Endothelial cell of hepatic sinusoid (primary cell): ENCODE results near the gene GRM8.
"Not testable (repeated sequence)": the region's sequence is repeated elsewhere in the genome, so short reads cannot be mapped to it uniquely, and the experiment has no call there.

ENCODE experiments used
- in situ Hi-C: cut with HindIII; loops from 2 replicates; pipeline ENCODE4 v1.10.0; 2017; ENCODE audit warnings: low sequenced_read_pairs

Gene GRM8

DNA sequence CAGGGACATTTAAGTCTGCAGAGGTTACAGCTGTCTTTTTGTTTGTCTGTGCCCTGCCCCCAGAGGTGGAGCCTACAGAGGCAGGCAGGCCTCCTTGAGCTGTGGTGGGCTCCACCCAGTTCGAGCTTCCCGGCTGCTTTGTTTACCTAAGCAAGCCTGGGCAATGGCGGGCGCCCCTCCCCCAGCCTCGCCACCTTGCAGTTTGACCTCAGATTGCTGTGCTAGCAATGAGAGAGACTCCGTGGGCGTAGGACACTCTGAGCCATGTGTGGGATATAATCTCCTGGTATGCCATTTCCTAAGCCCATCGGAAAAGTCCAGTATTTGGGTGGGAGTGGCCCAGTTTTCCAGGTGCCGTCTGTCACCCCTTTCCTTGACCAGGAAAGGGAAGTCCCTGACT lies 421.5 kb downstream of the GRM8 start:
- in situ Hi-C loops, result not testable (repeated sequence)

DNA sequence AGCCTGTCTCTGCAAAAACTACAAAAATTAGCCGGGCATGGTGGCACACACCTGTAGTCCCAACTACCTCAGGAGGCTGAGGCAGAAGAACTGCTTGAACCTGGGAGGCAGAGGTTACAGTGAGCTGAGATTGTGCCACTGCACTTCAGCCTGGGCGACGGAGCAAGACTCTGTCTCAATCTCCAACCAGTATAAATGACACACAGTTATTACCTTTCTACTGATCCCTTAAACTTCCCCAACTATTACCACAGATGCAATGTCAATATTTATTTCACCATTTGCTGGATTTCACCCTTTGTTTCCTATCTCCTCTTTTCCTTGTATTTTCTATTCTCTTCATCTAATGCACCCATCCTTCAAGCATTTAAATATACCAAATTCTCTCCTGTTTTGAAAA lies 431.8 kb downstream of the GRM8 start:
- in situ Hi-C loops, result no loop called here

DNA sequence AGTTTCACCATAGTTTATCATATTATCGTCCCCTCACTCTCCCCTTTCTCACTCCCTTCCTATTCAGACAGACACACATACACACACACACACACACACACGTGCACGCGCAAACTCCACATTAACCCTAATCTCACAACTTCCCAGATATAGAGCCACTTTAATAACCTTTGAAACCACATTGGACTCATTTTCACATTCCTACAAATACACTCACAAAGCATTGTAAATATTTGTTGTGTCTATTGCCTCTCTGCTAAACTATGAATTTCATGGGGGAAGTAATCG lies 433.6 kb downstream of the GRM8 start:
- in situ Hi-C loops, result no loop called here

DNA sequence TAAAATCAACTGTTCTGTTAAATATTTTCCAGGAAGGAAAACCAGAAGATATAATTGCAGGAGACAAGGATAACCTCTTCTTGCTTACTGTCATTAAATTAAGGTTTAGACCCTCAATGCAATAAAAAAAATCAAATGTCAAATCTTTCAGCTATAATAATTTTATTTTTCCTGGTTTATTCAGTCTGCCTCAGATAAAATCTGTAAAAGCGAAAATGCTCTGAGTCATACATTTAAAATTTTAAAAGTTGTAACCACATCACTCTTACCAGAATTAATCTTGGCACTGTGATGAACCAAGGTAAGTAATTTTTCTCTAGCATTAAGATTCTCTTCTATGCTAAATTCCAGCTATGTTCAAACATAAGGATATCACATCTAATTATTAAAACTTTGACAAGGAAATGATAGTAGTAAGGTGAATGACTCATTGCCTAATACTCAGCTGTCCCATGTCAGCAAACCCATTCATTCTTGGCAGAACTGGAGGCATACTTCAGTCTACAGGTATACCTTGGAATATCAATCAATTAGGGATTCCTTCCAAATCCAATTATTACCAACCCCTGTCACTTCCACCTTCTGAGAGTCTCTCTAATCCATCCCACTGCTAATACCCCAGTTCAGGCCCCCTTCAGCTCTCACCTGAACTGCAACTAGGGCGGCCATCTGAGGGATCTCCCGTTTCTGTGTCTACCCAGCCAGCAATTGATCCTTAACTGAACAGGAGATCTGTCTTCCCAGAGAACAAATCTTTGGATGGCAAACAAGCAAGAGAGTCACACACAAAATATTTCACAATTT lies 434.1 kb downstream of the GRM8 start:
- in situ Hi-C loops, result no loop called here

DNA sequence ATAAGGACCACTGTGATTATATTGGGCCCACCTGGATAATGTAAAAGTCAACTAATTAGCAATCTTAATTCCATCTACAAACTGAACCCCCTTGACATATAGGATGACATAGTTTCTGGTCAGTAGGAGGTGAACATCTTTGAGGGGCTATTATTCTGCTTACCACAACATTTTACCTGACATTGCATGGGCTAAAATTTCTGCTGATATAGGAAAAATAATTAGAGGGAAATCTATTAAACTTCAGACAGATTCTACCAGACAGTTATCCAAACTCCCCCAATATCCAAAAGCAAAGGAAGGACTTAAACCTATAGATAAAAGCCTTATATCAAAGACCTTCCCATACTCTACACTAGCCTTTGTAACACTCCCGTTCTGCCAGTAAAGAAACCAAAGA lies 443.6 kb downstream of the GRM8 start:
- in situ Hi-C loops, result no loop called here

DNA sequence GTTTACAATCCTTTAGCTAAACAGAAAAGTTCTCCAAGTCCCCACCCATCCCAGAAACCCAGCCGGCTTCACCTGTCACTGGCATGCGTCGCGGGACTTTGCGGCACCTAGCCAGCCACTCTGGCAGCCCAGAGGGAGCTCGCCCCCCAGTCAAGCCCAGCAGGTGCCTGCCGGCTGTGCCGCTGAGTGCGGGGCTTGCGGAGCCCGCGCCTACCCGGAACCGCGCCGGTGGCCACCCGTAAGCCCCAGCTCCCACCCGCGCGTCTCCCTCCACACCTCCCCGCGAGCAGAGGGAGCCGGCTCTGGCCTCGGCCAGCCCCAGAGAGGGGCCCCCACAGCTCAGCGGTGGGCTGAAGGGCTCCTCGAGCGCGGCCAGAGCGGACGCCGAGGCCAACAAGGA lies 446.1 kb downstream of the GRM8 start:
- in situ Hi-C loops, result no loop called here

DNA sequence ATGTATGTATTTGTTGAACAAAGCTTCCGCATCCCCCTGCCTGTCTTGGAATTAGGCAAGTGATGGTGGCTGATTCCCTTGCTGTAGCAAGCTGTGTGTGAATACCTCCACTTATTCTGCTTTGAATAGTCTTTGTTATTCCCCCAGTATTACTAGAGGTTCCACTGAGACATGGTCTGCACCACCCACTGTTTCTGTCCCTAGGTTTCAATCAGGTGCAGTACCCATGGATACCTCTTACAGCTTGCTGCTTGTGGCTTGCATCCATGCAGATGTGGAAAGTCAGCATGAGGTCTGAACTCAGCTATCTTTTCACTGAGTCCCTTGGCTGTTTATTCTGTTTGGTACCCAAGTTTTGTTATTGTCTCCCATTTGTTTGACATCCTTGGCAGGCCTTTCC lies 447.4 kb downstream of the GRM8 start:
- in situ Hi-C loops, result no loop called here

DNA sequence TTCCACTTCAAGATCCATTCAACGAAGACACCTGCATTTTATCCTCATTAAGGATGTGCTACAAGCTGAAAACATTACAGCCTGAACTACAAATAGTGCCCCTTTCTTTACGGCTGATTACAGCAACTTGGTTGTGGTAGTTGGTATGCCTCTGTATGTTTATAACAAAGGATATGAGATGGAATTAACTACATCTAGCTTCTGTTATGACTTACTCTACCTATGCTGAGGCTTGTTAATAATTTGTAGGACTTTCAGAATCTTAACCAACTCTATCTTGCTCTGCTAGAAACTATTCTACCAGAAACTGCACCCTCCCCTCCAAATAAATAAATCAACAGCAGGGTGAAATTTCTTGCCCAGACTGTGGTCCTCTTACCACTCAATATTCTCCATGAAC lies 448.1 kb downstream of the GRM8 start:
- in situ Hi-C loops, result no loop called here

DNA sequence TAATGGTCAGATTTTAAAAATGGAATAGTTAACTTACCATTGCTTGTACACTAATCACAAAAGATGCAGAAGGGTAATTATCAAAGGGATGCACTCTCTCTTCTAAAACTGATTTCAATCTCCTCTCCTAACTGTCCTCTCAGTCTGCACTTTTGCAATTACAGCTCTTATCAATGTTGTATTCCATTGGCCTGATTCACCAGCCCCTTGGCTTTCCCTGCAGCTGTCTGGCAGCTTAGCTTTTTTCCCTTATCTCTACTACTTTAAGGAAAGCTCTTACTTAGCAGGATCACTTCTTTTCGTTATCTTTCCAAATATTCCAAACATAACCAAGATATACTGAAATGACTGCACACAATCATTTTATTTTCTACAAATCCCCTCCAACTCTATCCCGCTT lies 448.8 kb downstream of the GRM8 start:
- in situ Hi-C loops, result no loop called here

DNA sequence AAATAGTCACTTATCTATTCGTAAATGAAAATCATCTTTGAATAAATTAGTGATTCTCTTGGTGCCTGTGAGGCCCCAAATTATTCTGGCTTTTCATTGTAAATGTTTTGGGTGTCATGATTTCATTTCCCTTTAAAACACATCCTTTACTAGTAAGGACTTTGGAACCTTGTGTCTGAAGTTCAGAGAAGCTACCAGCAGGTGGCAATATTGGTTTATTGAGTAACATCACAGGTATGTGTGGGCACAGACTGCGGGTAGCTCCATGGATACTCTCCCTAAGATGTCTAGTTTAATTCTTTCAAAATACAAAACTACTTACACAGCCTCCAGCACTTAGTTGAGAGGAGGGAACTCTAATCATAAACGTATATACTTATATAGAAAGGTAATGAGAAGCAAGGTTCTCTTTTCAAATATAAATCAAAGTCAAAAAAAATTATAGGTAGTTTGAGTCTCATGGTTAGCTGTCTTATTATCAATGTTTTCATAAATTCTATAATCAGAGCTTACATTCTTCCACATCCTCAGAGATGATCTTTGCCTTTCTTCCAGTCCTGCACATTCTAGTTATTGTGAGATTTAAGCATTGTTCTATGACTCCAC lies 449.6 kb downstream of the GRM8 start:
- in situ Hi-C loops, result no loop called here

DNA sequence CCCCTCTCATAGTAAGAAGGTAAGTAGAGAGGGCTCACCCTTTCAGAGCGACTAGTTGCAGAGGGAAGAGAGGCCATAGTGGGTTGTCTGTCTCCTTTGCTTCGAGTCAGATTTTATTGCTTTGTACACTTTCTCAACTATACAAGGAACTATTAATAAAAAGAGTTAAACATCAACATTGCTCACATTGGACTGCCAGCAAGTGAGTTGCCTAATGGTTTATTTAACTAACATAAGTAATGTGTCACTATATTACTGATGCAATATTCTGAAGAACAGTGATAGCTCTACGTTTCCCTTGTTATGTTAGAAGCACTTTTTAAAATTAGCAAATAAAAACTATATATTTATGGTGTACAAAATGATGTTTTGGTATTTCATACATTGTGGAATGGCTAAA lies 451.0 kb downstream of the GRM8 start:
- in situ Hi-C loops, result no loop called here

DNA sequence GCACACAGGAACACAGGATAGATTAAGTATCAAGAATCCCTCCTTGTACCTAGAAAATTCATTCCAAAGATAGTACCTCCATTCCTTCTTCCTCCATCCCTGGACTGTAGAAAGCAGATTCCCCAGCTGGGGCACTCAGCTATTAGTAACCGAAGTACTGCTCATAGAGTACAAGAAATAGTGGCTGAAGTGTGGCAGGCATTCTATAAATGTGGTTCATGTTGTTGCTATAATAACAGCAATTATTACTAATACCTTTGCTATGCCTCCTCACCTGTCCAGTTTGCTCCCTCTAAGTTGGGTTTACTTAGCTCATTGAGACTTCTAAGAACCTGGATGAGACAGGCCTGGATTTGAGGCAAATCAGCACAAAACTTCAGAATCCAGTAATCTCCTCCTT lies 453.2 kb downstream of the GRM8 start:
- in situ Hi-C loops, result no loop called here

DNA sequence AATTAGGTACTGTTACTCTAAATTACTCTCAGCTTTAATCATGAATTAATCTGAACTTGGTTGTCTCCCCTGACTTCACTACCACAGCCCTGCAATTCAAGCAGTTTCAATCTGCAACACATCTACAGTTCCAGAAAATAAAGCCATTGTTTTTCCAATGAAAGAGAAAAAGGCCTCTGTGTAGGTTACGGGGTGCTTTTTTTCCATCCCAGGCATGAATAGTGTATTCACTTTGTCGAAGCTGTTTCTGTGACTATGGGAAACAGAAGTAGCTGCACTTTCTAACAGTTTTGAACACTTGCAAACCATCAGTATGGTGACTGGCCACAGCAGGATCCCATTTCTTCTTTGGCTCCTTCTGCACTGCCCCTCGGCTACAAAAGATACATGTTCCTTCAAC lies 460.2 kb downstream of the GRM8 start:
- in situ Hi-C loops, result no loop called here

DNA sequence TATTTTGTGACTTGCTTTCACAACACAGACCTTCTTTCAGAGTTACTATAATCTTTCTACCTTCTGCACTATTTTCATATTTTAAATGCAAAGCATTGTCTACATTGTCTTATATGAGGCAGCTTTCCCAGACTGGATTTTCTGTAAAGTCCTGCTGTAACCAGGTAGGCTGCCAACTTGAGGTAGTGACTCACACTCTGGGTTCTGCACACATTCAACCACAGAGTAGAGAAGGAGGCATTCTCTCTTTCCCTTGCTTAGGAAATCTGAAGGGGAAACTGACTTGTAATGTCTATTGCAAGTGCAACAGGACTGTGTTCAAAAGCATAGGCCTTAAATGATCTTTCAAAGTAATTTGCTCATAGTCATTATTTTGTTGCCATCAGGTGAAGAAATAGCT lies 461.4 kb downstream of the GRM8 start:
- in situ Hi-C loops, result no loop called here

DNA sequence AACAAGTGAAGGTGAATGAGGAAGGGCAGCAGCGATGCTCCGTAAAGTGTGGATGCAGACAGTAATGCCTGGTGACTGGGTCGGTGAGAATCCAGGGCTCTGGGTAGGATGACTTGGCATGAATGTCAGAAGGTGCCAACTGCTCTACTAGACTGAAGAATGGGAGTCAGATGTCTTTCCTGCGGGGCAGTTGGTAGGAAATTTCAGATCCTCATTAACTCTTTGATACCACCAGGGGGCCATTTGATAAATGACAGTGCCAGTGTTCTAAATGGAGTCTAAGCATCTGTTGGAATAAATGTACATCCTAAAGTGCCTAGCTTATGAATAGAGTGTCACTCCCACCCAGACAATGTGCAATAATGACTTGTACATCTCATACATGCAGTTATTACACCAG lies 462.0 kb downstream of the GRM8 start:
- in situ Hi-C loops, result no loop called here

DNA sequence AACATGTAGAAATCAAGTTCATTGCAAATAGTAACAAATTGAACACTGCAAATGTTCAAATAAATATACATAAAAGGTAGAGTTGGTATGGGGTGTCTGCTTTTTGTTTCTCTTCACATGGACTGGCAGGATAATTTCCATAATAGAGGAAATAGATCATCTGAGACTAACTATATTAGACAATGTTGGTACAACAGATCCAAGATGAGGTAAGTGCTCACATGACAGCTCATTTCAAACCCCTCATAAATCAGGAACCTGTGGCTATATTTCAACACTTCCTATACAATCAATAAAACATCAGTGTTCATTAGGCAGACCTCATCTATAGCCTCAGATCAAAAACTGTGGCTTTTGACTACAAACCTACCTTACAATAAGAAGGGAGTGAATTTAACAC lies 469.1 kb downstream of the GRM8 start:
- in situ Hi-C loops, result no loop called here

DNA sequence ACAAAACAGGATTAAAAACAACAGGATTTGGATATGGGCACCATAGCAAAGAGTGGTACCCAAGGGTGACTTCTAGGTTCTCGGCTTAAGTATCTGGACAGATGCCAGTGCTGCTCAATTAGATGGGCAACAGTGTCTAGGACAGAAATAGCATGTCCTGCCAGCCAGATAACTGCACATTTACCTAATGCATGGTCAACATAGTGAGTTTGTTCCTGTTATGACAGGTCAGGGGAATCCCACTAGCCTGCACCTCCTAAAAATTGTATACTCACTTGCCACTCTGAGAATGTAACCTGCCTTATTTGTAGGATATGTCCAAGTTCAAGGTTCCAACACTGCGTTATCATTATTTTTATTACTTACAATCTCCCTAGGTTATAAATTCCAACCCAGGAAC lies 471.7 kb downstream of the GRM8 start:
- in situ Hi-C loops, result no loop called here

DNA sequence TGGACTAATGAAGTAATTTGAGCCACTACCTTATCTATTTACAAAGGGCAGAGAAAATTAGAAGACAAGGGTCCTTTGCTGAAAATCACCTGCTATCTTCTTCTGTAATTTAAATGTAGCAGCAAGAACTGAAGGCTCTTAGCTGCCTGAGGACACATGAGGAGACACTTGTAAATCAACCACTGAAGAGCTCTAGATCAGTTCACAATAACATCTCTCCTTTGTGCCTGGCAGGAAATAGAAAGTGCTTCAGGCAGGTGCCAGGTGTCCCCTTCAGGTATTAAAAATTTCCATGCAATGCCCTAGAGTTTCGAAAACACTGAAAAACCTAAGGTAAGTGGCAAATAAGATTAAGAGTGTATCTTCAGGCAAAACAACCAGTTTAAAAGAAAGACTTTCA lies 474.6 kb downstream of the GRM8 start:
- in situ Hi-C loops, result no loop called here

DNA sequence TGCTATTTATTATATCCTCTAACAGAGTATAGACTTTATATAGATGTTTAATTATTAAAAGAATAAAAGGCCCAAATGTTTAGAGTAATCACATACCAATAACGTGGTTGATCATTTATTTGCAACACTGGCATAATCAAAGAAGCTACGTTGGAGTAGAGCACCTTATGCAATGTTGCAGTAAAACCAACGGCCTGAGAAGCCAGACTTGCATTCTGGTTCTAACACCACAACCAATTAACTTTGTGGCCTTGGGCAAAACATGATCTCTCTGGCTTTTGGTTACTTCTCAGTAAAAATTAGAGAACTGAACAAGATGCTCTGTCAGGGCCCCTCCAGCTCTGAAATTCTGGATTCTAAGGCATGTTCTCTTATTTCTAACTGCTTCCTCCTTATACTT lies 476.2 kb downstream of the GRM8 start:
- in situ Hi-C loops, result no loop called here

DNA sequence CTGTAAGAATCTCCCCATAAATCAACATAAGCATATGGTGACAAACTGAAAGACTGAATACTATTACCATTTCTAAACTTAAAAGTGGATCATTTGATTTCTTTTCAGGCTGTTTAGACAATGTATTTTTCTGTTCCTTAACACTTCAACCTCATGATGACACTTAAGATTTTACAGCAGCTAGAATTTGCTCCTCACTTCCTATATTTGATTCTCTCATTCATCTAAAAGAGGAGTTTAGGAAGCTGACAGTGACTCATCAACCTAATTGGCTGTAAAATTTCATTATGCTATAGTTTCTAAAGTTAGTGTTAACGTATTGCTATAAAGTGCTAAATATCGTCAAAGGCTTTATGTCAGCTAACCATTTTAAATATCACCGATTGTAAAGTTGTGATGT lies 478.7 kb downstream of the GRM8 start:
- in situ Hi-C loops, result no loop called here

DNA sequence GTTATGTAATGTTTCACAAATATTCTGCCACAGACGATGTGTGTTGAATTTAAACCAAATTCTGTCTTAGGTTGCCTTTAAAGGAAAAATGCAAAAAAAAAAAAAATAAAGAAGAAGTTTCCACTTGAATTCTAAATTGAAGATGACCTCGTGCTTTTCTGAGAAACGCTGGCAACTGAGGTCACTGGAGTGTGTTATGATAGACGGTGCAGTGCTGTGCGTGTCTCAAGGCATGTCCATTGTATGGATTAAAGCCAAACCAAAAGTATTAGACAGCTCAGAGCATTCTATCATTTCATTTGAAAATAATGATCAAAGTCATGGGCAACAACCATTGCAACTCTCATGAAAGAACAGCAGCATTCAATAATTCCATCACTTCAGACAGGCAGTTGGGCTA lies 483.9 kb downstream of the GRM8 start:
- in situ Hi-C loops, result no loop called here

DNA sequence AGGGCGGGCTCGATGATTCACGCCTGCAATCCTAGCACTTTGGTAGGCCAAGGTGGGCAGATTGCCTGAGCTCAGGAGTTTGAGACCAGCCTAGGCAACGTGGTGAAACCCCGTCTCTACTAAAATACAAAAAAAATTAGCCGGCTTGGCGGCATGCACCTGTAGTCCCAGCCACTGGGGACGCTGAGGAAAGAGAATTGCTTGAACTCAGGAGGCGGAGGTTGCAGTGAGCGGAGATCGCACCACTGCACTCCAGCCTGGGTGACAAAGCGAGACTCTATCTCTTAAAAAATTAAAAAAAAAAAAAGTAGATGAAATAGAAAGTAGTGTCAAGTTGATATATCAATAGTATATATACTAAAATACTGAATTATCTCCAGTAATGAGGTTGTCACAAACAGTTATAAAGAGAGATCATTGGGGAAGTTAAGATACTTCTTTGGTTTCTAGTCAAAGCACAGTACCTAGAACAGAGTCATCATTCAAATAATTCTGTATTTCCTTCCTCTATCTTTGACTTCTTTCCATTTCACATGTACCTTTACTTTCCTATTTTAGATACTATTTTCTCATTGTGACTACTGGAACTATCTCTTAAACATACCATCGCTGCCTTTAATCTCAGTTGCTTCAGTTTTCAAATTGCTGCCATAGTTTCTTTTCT lies 491.7 kb downstream of the GRM8 start:
- in situ Hi-C loops, result no loop called here

DNA sequence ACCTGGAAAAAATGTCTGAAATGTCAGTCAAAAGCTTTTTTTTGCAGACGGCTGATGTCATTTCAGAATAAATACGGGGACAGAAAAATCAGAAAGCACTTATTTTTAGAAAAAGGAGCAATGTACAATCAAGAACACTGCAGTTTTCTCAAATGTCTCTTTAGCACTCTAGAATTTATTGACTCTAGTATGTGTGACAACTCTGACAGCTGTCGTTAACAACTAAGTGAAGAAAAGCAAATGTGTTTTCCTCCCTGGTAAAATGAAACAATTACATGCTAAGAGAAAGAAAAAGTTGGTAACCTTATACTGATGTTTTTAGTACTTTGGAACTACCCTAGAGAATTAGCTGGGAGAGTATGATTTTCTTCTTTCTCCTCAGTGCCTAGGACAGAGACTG lies 497.4 kb downstream of the GRM8 start:
- in situ Hi-C loops, result no loop called here
